OCI-LY1 (cell line): Measurements from ENCODE around the gene CABYR.

Experiments used
- CTCF ChIP-seq: fragments of 200-600 bp; sonication (generic), shearing (Covaris generic); IDR thresholded peaks from 2 replicates; pipeline ENCODE4 v1.5.1; 2017; ENCODE audit warnings: mild to moderate bottlenecking, antibody characterized with exemption, low read length, moderate library complexity, mixed read lengths
- EZH2 ChIP-seq: fragments of 200-600 bp; sonication (generic), shearing (Covaris generic); IDR thresholded peaks from 2 replicates; pipeline ENCODE4 v1.8.0; 2017; ENCODE audit warnings: borderline replicate concordance, mixed run types, mild to moderate bottlenecking, antibody characterized with exemption, low read length, moderate library complexity, mixed read lengths

GRCh38 chr18:24189007-24189528, 50.2 kb downstream of the CABYR start:
- no peak for TF ChIP-seq CTCF
- no peak for TF ChIP-seq EZH2
